D721Med (cell line): Measurements from ENCODE around the gene TUBA4A.

Experiments used
- DNase-seq: peaks from one replicate; pipeline ENCODE4 v3.0.0; 2011; ENCODE audit warnings: low spot score; ENCODE audit not compliant: insufficient read length
- FAIRE-seq: peaks from 2 replicates; lab custom pipeline; 2011; peaks lifted over from hg19 to GRCh38; lab: Jason Lieb, UNC
- CTCF ChIP-seq: IDR thresholded peaks from 2 replicates; pipeline ENCODE4 v1.5.1; 2012; ENCODE audit warnings: mild to moderate bottlenecking, control low read depth; ENCODE audit not compliant: insufficient read depth; ENCODE audit errors: missing control alignments

TUBA4A gene

GRCh38 chr2:219229305-219230058 is 24.2 kb downstream of the TUBA4A start, which contains the start of the genes ANKZF1 and ATG9A:
Gene ANKZF1 (plus strand): TSS chr2:219229806. CDS start chr2:219230258, 452 bp downstream.
Gene ATG9A (minus strand): TSS chr2:219229636. CDS start chr2:219228024, 1,612 bp downstream.
- FAIRE-seq (no peak), DNase-seq (peak; percentile 100)
- TF ChIP-seq CTCF: no peak

- FAIRE-seq (no peak), DNase-seq (no peak)
- no peak for TF ChIP-seq CTCF
Observed at GRCh38 chr2:219228911-219229304, 24.8 kb downstream of the TUBA4A start.

- DNase-seq (no peak), FAIRE-seq (no peak)
- TF ChIP-seq CTCF: no peak
Observed at GRCh38 chr2:219228041-219228910, 25.4 kb downstream of the TUBA4A start.

- no peak for TF ChIP-seq CTCF
- FAIRE-seq (no peak), DNase-seq (no peak)
Observed at GRCh38 chr2:219225350-219225749, 28.4 kb downstream of the TUBA4A start.

GRCh38 chr2:219223831-219224610 is 29.7 kb downstream of the TUBA4A start:
- TF ChIP-seq CTCF: no peak
- DNase-seq (no peak), FAIRE-seq (no peak)

- DNase-seq: no peak
- no peak for FAIRE-seq
- TF ChIP-seq CTCF: no peak
Observed at GRCh38 chr2:219221957-219222518, 31.7 kb downstream of the TUBA4A start.
